ENCODE data around the gene ASZ1. TPM values are rescaled to one million over a fixed set of nuclear protein-coding genes. Genes with fewer than 3 reads are reported as not detected.

The ASZ1 gene
- total RNA-seq, 1 experiment from 2014 or later, result not detected

DNA sequence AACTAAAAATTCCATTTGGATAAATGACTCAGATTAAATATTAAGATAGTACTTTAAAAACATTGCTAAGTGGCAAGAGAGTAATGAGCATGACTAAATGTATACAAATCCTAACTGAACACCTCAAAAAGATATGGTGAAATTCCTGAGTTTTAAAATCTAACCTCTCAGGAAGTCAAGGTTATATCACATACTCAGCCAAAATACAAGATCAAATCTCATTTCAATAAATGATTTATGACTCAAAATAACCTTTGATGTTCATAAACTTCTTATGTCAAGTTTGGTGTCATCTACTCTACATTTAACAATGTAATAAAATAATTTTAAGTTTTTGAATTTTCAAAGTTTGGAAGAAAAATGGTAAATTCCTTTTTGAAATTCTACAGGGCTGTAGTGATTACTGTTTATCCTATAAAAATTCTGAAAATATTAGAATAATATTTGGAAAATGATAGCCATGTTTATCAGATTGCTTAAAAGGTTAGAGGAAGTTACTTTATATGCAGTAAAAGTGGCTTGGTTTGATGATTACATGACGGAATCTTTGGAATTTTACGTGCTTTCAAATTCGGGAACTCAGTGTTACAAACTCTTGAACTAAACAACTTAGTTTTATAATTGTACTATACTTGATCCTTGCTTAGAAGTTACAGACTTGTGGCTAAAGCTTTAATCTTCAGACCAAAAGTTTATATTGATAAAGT is 43.7 kb downstream of the ASZ1 start:
- no peak for TF ChIP-seq TCF7L2 (IDR thresholded peaks at IDR 0.05; ENCODE audit: borderline replicate concordance, extremely low read depth, insufficient read depth, insufficient read length)
- no peak for TF ChIP-seq SRF (IDR thresholded peaks at IDR 0.05; ENCODE audit: low read depth)
- TF ChIP-seq FOSL1 (IDR thresholded peaks at IDR 0.05; ENCODE audit: low read depth), result no peak
- no peak for TF ChIP-seq EGR1 (IDR thresholded peaks at IDR 0.05; ENCODE audit: low read depth)
- no peak for TF ChIP-seq SIN3A (IDR thresholded peaks at IDR 0.05; ENCODE audit: low read depth)
- TF ChIP-seq YY1 (IDR thresholded peaks at IDR 0.05; ENCODE audit: extremely low read depth, insufficient replicate concordance, low read depth, low read length), result no peak
- TF ChIP-seq MAX (IDR thresholded peaks at IDR 0.05), result no peak
- no peak for TF ChIP-seq EZH2phosphoT487 (IDR thresholded peaks at IDR 0.05; ENCODE audit: borderline replicate concordance)
- no peak for TF ChIP-seq ZFX (IDR thresholded peaks at IDR 0.05)
- TF ChIP-seq, protein P1, sequence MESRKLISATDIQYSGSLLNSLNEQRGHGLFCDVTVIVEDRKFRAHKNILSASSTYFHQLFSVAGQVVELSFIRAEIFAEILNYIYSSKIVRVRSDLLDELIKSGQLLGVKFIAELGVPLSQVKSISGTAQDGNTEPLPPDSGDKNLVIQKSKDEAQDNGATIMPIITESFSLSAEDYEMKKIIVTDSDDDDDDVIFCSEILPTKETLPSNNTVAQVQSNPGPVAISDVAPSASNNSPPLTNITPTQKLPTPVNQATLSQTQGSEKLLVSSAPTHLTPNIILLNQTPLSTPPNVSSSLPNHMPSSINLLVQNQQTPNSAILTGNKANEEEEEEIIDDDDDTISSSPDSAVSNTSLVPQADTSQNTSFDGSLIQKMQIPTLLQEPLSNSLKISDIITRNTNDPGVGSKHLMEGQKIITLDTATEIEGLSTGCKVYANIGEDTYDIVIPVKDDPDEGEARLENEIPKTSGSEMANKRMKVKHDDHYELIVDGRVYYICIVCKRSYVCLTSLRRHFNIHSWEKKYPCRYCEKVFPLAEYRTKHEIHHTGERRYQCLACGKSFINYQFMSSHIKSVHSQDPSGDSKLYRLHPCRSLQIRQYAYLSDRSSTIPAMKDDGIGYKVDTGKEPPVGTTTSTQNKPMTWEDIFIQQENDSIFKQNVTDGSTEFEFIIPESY (IDR thresholded peaks at IDR 0.05; ENCODE audit: extremely low read depth, insufficient replicate concordance, low read length), result no peak
- Histone ChIP-seq H3K4me2 (ENCODE audit: low read length) (no peak overlapping the region), H3K4me1 (ENCODE audit: control insufficient read depth in 1 of 2, insufficient read depth in 2 of 2, low read length in 2 of 2) (peaks cover 4 to 12% of the 10 kb centered on the region in 2 experiments; a peak in 3 of 4 replicates), H3K9me3 (ENCODE audit: control insufficient read depth in 1 of 2, insufficient read depth in 1 of 2, low read depth in 1 of 2, low read length in 2 of 2) (0 out of 4 replicates have a peak, but pooled peaks cover 0 to 2% of the 10 kb centered on the region in 2 experiments), H3K27ac (ENCODE audit: low read depth, low read length) (no peak overlapping the region), H3K79me2 (ENCODE audit: insufficient read depth, low read length) (no peaks in the 10 kb centered on the region), H4K20me1 (ENCODE audit: insufficient read depth) (no peaks in the 10 kb centered on the region), H3K9me2 (ENCODE audit: insufficient read depth) (no peaks in the 10 kb centered on the region), H3K27me3 (ENCODE audit: insufficient read depth, low read length) (no peaks in the 10 kb centered on the region), H3K9ac (ENCODE audit: low read length) (no peak overlapping the region), H2AFZ (ENCODE audit: low read depth, low read length, poor library complexity, severe bottlenecking) (peak overlapping the region; percentile 70), H3K4me3 (replicated peaks in 1 of 2; ENCODE audit: low read depth in 1 of 2, low read length in 2 of 2) (no peak overlapping the region), H3K36me3 (ENCODE audit: control insufficient read depth in 1 of 2, insufficient read depth in 2 of 2, low read length in 2 of 2) (no peaks in the 10 kb centered on the region)
- intact Hi-C loops (cut with micrococcal nuclease), result no loop called here
- ChIA-PET RAD21 (ENCODE audit: low non-redundant PET in 1 of 2, low total read pairs in 2 of 2, uncharacterized antibody in 2 of 2, unreplicated experiment in 2 of 2) (interaction anchor here in 1 of 2 experiments (0.6 kb wide), 1 partner anchor 252 kb away, joined by 3 read pairs; no protein-coding TSS in a partner anchor), CTCF (interaction anchor here (0.9 kb wide), 1 partner anchor 8 kb away, joined by 3 read pairs; no protein-coding TSS in a partner anchor), POLR2A (no interaction called here)
- DNase-seq (ENCODE audit: low read depth, low spot score) (no peak), ATAC-seq (no peak)
- BruUV-seq (replicated peaks), result no TSS peak

Data from HCT116 (cell line).